D721Med (cell line): ENCODE data around the gene FARS2.

Experiments
- DNase-seq: peaks from one replicate; pipeline ENCODE4 v3.0.0; 2011; ENCODE audit warnings: low spot score; ENCODE audit not compliant: insufficient read length
- FAIRE-seq: peaks from 2 replicates; lab custom pipeline; 2011; peaks lifted over from hg19 to GRCh38; lab: Jason Lieb, UNC
- CTCF ChIP-seq: IDR thresholded peaks from 2 replicates; pipeline ENCODE4 v1.5.1; 2012; ENCODE audit warnings: mild to moderate bottlenecking, control low read depth; ENCODE audit not compliant: insufficient read depth; ENCODE audit errors: missing control alignments

FARS2 gene

GRCh38 chr6:5811997-5812396 lies 550.7 kb downstream of the FARS2 start:
- no peak for DNase-seq
- FAIRE-seq, result no peak

GRCh38 chr6:5813625-5814027 lies 552.3 kb downstream of the FARS2 start:
- DNase-seq (no peak), FAIRE-seq (no peak)
- TF ChIP-seq CTCF, result no peak

More at GRCh38 chr6:5811997-5812396, 550.7 kb downstream of the FARS2 start:
- no peak for TF ChIP-seq CTCF

DNA sequence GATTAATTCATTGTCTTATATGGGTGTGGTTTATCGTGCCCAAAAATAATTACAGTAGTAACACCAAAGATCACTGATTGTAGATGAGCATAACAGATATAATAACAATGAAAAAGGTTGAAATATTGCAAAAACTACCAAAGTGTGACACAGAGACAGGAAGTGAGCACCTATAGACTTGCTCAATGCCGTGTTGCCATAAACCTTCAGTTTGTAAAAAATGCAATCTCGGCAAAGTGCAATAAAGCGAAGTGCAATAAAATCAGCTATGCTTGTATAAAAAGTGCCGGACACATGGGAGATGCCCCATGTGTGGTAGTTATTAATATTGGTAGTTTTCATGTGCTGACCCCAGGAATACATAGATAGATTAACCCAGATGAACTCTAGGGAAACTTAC lies 552.8 kb downstream of the FARS2 start:
- no peak for TF ChIP-seq CTCF
- DNase-seq, result no peak
- FAIRE-seq, result no peak

- FAIRE-seq, result no peak
Observed at GRCh38 chr6:5814901-5815300, 553.6 kb downstream of the FARS2 start.

DNA sequence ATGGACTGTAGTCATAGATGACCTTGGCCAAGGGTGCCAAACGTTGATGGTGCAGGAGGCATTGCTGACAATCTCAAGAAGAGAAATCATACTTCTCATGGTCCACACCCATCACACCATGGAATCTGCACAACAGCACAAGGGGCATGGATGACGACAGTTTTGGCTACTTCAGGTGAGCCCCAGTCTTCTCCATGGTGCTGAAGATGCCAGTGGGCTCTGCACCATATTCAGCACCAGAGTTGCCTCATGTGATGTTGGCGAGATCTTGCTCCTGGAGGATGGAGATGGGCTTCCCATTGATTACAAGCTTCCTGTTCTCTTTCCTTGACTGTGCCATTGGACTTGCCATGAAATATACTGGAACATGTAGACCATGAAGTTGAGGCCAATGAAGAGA lies 556.6 kb downstream of the FARS2 start:
- FAIRE-seq, result no peak

More at GRCh38 chr6:5814901-5815300, 553.6 kb downstream of the FARS2 start:
- no peak for DNase-seq
- no peak for TF ChIP-seq CTCF

DNA sequence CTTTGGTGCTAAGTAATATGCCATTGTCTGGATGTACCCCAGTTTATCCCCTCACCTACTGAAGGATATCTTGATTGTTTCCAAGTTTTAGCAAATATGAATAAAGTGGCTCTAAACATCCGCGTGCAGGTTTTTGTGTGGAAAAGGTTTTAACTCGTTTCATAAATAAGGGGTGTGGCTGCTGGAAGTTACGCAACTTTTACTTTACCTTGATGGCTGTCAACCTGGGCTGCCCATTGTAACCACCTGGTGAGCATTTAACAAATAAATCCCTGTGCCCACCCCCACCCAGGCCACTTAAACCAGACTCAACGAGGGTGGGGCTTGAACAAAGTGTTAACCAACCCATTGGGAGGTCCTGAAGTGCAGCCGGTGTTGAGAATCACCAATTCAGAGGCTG lies 557.6 kb downstream of the FARS2 start:
- DNase-seq (no peak), FAIRE-seq (no peak)
- no peak for TF ChIP-seq CTCF

More for the DNA sequence above, 556.6 kb downstream of the FARS2 start:
- TF ChIP-seq CTCF, result no peak
- DNase-seq, result no peak
